PFSK-1 (cell line): ENCODE data around the gene TAF6L.
A peak's percentile ranks its signal among the peaks of the same experiment; 100 is the strongest.

ENCODE experiments used
- FOXP2 ChIP-seq: optimal IDR thresholded peaks from 2 replicates; pipeline ENCODE3; 2011; ENCODE audit warnings: borderline replicate concordance, control low read depth, inconsistent platforms; ENCODE audit not compliant: insufficient read depth; ENCODE audit errors: extremely low read length, extremely low read depth
- POLR2AphosphoS5 ChIP-seq: IDR thresholded peaks from 2 replicates; pipeline ENCODE4 v1.6.1; 2012; ENCODE audit warnings: low read depth, mild to moderate bottlenecking, control low read depth, low read length, moderate library complexity
- SIN3A ChIP-seq: IDR thresholded peaks from 2 replicates; pipeline ENCODE4 v1.6.1; 2012; ENCODE audit warnings: mild to moderate bottlenecking, low read length, moderate library complexity, borderline replicate concordance; ENCODE audit not compliant: insufficient read depth
- TAF1 ChIP-seq: IDR thresholded peaks from 2 replicates; pipeline ENCODE4 v1.6.1; 2012; ENCODE audit warnings: low read length, control low read depth, borderline replicate concordance; ENCODE audit not compliant: insufficient read depth
- TF ChIP-seq, protein P1 (sequence below), 2 experiments: IDR thresholded peaks; 2 replicates each; pipeline versions ENCODE4 v1.6.1 to v1.8.0; 2011 to 2012; ENCODE audit warnings: low read depth in 2 of 2, low read length in 2 of 2, control low read depth in 1 of 2, inconsistent platforms in 1 of 2, mild to moderate bottlenecking in 1 of 2, moderate library complexity in 1 of 2; ENCODE audit not compliant: insufficient read depth in 1 of 2

Gene TAF6L

DNA sequence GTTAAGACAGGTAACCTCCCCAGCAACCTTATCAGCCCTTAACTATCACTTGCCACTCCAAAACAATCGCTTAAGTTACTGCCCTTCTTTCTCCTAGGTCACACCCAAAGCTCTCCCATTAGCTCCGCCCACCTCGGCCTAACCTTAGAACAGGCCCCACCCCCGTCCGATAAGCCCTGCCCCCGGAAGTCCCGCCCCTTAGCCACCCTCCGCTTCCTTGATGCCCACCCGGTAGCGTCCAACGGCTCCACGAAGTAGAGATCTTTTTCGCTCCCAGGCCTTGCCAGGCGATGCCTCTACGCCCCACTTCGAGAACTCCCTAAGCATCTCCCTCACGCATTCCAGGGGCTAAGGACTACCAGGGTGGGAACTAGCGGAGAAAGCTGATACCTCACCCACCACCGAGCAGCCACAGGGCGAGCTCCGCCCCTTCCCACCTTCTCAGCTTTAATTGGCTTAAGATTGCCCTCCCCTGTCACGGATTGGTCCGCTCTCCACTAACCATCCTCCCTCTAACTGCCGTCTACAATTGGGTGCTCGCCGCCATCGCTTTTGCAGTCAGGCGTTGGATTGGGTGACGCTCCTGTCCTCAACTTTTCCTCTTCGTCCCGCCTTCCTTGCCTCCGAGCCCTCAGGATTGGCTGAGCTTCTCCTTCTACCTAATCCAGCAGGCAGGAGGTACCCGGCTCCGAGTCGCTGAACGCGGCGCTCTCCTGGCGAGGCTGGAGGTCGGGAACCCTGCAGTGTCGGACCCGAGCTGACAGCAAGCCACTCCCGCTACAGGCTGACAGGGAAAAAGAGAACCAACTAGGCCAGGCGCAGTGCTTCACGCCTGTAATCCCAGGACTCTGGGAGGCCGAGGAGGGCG is 17.2 kb upstream of the TAF6L start, which contains the start of gene ZBTB3:
Gene ZBTB3 (minus strand): TSS at position 425 of the 868 bp plus-strand sequence. CDS start 496 bp downstream, outside the sequence.
- TF ChIP-seq FOXP2 (peak; percentile 54), TAF1 (peak; percentile 72; the same call in 1 of the 2 replicates), SIN3A (no peak), POLR2AphosphoS5 (peak; percentile 94)
- TF ChIP-seq, protein P1, sequence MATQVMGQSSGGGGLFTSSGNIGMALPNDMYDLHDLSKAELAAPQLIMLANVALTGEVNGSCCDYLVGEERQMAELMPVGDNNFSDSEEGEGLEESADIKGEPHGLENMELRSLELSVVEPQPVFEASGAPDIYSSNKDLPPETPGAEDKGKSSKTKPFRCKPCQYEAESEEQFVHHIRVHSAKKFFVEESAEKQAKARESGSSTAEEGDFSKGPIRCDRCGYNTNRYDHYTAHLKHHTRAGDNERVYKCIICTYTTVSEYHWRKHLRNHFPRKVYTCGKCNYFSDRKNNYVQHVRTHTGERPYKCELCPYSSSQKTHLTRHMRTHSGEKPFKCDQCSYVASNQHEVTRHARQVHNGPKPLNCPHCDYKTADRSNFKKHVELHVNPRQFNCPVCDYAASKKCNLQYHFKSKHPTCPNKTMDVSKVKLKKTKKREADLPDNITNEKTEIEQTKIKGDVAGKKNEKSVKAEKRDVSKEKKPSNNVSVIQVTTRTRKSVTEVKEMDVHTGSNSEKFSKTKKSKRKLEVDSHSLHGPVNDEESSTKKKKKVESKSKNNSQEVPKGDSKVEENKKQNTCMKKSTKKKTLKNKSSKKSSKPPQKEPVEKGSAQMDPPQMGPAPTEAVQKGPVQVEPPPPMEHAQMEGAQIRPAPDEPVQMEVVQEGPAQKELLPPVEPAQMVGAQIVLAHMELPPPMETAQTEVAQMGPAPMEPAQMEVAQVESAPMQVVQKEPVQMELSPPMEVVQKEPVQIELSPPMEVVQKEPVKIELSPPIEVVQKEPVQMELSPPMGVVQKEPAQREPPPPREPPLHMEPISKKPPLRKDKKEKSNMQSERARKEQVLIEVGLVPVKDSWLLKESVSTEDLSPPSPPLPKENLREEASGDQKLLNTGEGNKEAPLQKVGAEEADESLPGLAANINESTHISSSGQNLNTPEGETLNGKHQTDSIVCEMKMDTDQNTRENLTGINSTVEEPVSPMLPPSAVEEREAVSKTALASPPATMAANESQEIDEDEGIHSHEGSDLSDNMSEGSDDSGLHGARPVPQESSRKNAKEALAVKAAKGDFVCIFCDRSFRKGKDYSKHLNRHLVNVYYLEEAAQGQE (IDR thresholded peaks at IDR 0.05; ENCODE audit: insufficient read depth in 1 of 2, low read depth in 2 of 2, low read length in 2 of 2), result no peak; a peak in 1 of 4 replicates

DNA sequence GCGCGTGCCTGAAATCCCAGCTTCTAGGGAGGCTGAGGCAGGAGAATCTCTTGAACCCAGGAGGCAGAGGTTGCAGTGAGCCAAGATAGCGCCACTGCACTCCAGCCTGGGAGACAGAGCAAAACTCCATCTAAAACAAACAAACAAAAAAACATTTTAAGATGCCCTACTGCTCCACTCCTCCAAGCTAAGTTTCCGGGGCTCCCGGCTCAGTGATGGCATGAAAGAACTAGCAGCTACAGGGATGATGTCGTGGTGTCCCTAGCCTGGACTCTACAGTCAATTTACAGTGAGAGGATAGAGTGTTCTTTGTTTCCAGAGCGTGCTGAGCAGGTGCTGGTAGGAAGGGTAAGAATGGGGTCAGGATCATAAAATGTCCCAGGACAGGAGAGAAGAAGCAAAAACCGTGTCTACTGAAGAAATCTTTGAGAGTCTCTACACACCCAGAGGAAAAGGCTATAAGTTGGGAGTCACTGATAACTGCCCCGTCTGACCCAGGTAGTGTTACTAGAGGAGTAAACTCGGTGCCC is 16.0 kb upstream of the TAF6L start:
- TF ChIP-seq, protein P1 (IDR thresholded peaks at IDR 0.05; ENCODE audit: insufficient read depth in 1 of 2, low read depth in 2 of 2, low read length in 2 of 2), result no peak
- TF ChIP-seq FOXP2 (no peak), TAF1 (no peak), POLR2AphosphoS5 (no peak), SIN3A (no peak)

DNA sequence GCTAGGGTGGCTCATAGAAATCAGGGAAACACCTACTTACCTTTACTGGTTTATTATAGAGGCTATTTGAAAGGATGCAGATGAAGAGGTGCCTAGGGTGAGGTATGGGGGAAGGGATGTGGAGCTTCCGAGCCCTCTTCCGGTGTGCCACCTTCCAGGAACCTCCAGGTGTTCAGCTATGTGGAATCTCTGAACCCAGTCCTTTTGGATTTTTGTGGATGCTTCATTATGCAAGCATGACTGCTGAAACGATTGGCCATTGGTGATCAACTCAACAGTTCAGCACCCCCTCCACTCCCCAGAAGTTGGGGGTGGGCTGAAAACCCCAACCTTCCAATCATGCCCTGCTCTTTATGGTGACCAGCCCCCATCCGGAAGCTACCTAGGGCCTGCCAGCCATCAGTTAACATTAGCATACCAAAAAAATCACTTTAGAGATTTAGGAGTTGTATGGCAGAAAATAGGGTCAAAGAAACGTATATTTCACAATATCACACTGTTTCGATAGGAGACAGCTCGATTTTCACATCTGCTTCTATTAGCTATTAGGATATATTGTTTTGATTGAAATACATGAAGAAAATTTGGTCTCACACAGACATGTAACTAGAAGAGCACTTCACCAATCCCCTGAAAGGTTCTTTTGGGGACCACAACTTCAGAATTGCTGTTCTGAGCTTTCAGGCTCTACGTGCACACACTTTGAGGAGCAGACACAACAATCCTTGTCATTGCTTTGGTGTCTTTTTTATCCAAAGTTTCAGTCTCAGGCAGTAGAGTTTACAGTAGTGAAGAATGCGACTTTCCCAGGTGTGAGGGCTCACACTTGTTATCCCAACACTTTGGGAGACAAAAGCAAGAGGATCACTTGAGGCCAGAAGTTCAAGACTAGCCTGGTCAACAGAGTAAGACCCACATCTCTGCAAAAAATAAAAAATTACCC is 13.1 kb upstream of the TAF6L start:
- TF ChIP-seq FOXP2 (no peak), POLR2AphosphoS5 (no peak)
- TF ChIP-seq, protein P1 (IDR thresholded peaks at IDR 0.05; ENCODE audit: insufficient read depth in 1 of 2, low read depth in 2 of 2, low read length in 2 of 2), result no peak

DNA sequence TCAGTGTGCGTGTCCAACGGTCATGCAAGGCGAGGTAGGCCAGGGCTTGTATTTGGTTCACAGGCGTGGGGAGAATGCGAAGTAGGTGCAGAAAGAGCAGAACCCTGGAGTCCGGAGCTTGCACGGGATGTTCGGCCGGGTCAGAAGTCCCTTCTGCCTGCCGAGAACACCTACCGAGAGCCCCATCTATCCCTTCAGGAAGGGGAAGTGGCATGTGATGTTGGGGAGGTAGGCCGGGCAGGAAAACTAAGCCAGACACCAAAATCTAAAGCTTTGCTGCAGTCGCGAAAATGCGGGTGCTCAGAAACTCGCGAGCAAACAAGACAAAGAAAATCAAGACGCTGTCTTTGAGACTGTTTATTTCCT is 435 bp upstream of the TAF6L start:
- TF ChIP-seq SIN3A (no peak), POLR2AphosphoS5 (no peak), TAF1 (no peak), FOXP2 (no peak)
- TF ChIP-seq, protein P1 (IDR thresholded peaks at IDR 0.05; ENCODE audit: insufficient read depth in 1 of 2, low read depth in 2 of 2, low read length in 2 of 2), result no peak
